8988T (cell line): Measurements from ENCODE around the gene CTNNB1.

ENCODE experiments used
- DNase-seq: peaks from one replicate; pipeline ENCODE4 v3.0.0; 2011

CTNNB1 gene

DNA sequence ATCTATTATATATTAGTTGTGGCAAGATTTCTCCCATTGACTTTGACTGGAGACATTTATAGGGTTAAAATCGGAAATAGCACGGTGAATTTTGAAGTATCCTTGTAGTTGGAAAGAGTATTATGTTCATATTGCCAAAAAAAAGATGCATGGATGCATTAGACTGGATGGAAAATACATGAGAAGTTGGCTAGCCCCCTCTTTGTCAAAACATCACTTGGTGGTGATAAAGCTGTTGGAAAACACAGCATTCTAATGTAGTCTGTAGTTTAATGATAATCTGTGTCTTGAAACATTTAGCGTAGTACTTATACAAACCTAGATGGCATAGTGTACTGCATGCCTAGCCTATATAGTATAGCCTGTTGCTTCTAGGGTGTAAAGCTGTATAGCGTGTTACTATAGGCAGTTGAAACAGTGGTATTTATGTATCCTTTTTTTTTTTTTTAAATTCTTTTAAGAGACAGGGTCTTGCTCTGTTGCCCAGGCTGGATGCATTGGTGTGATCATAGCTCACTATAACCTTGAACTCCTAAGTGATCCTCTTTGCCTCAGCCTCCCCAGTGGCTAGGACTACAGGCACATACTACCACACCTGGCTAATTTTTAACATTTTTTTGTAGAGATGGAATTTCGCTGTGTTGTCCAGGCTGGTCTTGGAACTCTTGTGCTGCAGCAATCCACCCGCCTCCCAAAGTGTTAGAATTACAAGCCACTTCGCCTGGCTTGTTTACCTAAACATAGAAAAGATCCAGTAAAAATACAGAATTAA is 21.8 kb downstream of the CTNNB1 start:
- no peak for DNase-seq

DNA sequence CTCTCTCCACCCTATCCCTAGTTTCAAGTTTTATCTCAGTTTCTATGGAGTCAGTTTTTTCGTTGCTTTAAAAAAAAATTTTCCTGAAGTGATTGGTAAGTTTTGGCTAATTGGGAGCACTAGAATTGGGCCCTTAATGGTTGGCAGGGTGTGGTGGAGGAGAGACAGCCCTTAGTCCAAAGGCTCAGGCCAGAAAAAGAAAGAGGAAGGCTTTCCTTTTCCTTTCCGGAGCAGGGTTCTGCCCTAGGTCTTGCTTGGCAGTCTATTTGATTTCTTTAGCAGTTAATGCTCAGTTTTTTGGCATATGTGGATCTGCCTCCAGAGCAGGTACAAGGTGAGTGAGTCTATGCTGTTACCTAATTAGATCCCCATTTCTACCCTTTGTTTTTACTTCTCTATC is 22.7 kb downstream of the CTNNB1 start:
- DNase-seq: no peak

GRCh38 chr3:41222501-41222900 is 23.2 kb downstream of the CTNNB1 start:
- no peak for DNase-seq

DNA sequence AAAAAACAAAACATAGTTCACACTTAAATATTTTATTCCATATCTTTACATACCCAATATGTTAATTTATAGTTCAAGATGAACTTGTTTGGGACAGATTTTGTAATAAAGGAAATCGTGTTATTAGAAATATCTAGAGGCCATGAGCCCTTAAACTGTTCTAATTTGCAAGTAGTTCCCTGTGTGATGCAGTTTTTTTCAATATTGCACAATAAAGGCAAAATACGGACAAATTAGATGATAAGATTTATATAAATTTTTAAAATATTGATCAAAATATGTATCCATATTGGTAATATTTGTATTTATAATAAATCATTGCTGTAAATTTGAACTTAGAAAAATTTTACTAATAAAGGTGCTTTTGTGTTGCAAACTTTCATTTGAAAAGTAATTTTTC is 23.8 kb downstream of the CTNNB1 start:
- no peak for DNase-seq

GRCh38 chr3:41223691-41224090 is 24.4 kb downstream of the CTNNB1 start:
- no peak for DNase-seq

DNA sequence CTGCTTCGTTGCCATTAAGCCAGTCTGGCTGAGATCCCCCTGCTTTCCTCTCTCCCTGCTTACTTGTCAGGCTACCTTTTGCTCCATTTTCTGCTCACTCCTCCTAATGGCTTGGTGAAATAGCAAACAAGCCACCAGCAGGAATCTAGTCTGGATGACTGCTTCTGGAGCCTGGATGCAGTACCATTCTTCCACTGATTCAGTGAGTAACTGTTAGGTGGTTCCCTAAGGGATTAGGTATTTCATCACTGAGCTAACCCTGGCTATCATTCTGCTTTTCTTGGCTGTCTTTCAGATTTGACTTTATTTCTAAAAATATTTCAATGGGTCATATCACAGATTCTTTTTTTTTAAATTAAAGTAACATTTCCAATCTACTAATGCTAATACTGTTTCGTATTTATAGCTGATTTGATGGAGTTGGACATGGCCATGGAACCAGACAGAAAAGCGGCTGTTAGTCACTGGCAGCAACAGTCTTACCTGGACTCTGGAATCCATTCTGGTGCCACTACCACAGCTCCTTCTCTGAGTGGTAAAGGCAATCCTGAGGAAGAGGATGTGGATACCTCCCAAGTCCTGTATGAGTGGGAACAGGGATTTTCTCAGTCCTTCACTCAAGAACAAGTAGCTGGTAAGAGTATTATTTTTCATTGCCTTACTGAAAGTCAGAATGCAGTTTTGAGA is 25.0 kb downstream of the CTNNB1 start:
- DNase-seq: no peak

DNA sequence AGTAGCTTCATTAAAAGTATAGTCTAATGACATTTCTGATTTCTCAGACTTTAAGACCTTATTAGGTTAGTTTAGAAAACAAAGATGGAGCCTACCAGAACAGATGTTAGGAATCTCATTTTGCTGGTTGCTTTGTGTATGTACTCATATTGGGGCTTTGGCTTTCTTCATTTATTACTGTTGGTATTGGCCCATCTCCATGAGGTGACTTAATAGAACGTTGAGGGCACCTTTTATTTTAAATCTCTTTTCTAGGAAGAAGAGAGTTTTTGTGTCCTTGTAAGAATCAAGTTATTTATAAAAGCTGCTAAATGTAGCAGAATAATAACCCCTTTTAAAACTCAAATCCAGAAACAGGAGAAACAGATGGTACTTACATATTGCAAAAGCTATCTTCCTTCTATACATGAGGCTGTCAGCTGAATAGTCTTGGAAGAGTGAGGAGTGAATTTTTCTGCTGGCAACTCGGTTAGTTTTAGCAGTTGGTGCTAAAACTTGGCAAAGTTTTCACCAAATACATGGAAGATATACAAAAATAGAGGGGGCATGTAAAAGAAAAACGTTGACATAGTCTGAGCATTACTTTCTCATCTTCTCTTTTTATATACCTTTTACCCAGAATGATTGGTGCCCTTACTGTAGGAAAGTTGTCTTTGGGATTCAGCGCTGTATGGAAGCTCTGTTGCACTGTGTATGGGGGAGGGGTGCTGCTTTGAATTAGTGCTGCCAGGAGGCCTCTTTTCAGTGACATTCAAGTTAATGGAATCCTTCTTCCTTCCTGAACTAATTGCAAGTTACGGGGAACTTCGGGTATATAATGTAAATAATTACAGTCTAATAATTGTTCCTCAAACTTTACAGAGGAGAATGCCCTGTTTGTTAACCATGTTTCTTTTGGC is 35.8 kb downstream of the CTNNB1 start:
- no peak for DNase-seq

GRCh38 chr3:41236228-41236627 is 36.9 kb downstream of the CTNNB1 start:
- DNase-seq: no peak

- DNase-seq: no peak
These were observed 38.6 kb downstream of the CTNNB1 start for GRCh38 chr3:41237907-41238306.

- DNase-seq: no peak
These were observed 40.3 kb downstream of the CTNNB1 start for GRCh38 chr3:41239587-41239986.

DNA sequence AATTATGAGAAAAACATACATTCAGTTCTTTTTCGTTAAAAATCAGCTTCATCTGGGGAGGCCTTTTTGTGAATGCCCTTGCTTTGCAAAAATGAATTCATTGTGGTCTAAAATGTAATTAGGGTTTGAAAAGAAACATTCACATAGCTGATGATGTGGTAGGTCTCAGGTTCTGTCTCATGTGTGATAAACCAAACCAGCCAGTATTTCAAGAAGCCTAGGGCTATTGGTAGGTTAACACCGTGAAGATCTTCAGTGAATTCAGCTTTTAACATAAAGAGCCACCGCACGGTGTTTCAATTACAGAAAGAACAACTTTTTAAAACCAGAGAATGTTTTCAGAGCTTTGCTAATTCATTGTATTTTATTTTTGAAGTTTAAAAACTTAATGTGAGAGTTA is 41.9 kb downstream of the CTNNB1 start:
- DNase-seq: no peak

DNA sequence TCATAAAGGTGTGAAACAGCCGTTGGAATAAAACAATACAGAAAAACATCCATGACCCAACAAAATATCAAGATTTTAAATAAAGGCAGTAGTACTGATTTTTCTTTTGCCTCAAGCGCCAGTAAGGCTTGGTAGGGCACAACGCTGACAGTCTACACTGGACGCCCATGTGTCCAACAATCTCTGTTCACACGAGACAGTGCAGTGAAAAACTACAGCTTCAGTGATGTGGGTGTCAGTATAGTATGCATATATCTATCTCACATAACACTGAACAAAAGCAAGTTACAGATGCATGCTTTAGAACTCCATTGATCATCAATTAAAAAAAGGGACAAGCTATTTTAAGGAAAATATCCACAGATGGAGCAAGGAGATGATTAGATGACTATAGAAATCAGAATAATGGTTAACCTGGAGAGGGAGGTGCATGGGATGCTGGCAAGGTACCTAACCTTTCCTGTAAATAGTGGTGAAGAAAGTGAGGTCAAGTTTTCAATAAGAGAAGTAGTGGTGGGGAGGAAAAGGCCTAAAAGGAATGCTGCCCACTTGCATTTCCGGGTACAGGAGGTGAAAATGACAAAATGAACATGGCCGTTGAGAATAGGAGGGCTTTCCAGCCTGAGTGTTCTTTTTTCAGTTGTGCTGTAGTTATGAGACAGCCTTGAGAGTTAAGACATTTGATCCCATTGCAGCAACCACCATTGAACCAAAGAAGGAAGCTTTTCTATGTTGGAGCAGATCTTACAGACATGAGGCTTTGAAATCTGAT is 42.7 kb downstream of the CTNNB1 start:
- no peak for DNase-seq

DNA sequence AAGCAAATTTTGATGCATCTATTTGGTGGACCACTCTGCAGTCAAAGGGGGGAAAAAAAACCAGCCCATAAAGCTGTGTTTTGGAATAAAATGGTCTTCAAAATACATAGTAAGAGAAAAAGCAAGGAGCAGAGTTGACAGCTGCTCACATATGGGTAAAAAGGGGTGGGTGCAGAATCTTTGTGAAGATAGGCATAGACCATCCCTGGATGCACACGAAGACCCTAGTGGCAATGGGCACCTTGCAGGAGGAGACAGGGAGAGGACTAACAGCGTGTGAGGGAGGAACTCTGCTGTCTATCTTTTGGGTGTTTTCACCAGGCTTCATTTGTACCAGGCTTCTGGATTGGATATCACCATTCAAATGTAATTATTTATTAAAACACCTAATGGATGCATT is 43.9 kb downstream of the CTNNB1 start:
- no peak for DNase-seq

GRCh38 chr3:41244620-41245336 is 45.5 kb downstream of the CTNNB1 start:
- DNase-seq: no peak

- no peak for DNase-seq
These were observed 48.0 kb downstream of the CTNNB1 start for GRCh38 chr3:41247055-41248004.

DNA sequence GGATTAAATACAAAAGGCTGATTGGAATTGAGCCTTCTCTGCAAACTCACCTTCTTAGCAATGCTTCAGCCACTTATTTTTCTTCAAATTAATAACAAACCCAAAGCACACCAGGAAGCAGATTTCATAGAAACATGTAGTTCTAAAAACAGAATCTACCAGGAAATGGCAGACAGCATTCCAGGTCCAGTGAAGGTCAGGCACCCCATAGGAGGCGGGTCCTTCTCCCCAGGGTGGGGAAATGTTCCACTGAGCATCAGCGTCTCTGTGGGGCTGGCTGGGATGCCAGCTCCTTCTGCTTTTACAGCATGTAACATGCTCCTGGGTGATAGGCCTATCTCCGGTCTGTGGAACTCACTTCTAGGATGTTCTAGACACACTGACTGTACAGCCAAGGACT is 49.2 kb downstream of the CTNNB1 start:
- DNase-seq: no peak

- no peak for DNase-seq
These were observed 50.0 kb downstream of the CTNNB1 start for GRCh38 chr3:41249318-41249717.

DNA sequence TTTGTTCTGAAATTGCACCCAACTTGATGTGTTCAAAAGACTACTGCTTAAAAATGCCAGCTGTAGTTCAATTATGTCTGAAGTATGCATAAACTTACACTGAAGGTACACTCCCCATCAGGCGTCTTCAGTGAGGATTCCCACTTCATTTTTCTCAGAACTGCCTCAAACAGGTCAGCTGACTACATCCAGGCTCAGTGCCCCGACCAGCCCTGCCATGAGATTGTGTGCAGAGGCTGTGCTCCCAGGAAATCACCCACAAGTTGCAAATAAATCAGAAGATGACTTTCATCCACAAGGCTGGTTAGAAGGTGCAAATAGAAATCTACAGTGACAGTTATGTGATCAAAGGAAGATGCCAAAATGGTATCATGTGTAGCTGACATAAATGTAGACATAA is 51.5 kb downstream of the CTNNB1 start:
- no peak for DNase-seq

- no peak for DNase-seq
These were observed 52.3 kb downstream of the CTNNB1 start for GRCh38 chr3:41251593-41251992.

DNA sequence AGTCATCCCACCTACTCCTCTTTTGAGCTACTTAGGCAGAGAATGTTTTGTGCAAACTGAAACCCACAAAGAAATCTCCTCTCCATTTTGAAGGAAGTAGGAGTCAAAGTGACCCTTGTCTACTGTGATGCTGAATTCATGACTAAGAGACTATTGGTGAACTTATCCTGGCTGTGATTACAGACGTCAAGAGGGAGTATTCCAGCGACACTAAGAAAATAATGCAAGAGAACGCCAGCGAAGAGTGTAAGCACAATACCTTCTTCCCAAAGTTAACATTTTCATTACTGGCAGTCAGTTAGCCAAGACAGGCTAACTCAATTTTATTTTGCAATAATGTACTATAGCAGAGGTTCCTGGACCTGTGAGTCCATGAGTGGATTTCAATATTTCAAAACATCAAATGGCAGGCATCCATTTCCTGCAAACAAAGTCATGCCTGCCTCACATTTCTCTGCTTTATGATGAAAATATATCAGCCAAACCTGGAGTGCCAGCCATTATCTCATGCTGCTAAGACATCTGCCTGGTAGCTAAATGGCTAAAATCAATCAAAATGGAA is 59.0 kb downstream of the CTNNB1 start:
- DNase-seq: no peak
